Metanephros (tissue), 2 donors: ENCODE results near the gene RNF151. TPM values are rescaled to one million over a fixed set of nuclear protein-coding genes. Genes with fewer than 3 reads are reported as not detected.

Experiments
- small RNA-seq: library from RNA; depleted of rRNA; stranded (forward); fragments of <200 nt; gene quantifications from one replicate; pipeline ENCODE3, GENCODE V24; 2014; ENCODE audit warnings: low replicate concordance
- total RNA-seq: library from RNA; depleted of rRNA; stranded (reverse); fragments of >200 nt; gene quantifications from one replicate; pipeline ENCODE4 v1.2.3, GENCODE V29; 2014

Gene RNF151
- not detected for total RNA-seq

DNA sequence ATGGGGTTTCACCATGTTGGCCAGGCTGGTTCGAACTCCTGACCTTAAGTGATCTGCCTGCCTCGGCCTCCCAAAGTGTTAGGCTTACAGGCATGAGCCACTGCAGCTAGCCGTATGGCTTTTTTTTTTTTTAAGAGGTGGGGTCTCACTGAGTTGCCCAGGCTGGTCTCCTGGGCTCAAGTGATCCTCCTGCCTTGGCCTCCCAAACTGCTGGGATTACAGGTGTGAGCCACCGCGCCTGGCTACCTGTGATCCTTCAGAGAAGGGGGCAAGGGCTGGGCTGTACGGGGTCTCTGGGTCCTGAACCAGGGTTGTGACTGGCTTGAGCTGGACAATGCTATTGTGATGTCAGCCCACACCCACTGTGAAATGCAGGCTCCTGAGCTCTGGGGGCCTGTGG, at the start of gene RNF151:
TSS of gene RNF151 (plus strand) at position 397 of the 400 bp plus-strand sequence. CDS start 26 bp downstream, outside the sequence.

GRCh38 chr16:1918351-1919326, 48.0 kb upstream of the RNF151 start, which contains the start of gene HS3ST6:
HS3ST6 (minus strand) TSS chr16:1918415; CDS start chr16:1918323, 92 bp downstream.

DNA sequence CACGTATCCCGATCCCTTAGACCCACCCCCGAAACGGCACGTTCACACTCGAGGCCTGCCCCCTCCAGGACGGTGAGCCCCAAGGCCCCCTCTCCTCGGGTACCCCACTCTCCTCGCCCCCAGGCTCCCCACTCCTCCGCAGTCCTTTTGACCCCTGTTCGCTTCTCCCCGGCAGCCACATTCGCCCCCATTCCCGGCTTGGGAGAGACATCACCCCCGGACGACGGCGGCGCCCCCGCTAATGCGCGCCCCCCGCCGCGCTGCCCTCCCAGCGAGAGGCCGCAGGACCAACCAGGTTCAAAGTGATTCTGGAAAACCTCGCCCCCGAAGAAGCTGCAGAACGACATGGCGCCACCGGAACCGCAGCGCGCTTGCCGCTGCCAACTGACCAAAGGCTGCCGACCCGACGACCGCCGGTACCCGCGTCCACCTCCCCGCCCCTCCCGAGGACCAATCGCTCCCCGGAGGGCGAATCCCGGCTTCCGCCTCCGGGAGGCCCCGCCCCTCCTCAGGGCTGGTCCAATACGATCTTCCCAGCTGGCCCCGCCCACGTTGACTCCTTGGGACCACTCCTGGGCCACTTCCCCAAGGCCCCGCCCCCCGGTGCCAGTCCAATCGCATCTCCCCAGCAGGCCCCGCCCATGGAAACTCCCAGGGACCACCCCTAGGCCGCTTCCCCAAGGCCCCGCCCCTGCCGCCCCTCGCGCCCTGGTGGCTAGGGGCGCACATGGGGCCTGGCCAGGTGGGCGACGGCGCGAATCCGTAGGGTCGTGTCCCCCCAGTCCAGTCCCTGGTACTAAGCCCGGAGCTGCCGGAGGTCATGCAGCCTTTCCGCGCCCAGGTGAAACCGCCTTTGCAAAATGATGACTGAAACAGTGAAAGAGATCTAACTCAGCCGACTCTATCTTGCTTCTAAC, 23.6 kb upstream of the RNF151 start, which contains the start of gene MSRB1:
TSS of gene MSRB1 (minus strand) at position 390 of the 917 bp plus-strand sequence. CDS start at position 347, 43 bp downstream.

GRCh38 chr16:1959269-1960039, 7.2 kb upstream of the RNF151 start, which contains the start of gene NDUFB10:
NDUFB10 (plus strand) TSS chr16:1959538; CDS start chr16:1959625, 87 bp downstream.

DNA sequence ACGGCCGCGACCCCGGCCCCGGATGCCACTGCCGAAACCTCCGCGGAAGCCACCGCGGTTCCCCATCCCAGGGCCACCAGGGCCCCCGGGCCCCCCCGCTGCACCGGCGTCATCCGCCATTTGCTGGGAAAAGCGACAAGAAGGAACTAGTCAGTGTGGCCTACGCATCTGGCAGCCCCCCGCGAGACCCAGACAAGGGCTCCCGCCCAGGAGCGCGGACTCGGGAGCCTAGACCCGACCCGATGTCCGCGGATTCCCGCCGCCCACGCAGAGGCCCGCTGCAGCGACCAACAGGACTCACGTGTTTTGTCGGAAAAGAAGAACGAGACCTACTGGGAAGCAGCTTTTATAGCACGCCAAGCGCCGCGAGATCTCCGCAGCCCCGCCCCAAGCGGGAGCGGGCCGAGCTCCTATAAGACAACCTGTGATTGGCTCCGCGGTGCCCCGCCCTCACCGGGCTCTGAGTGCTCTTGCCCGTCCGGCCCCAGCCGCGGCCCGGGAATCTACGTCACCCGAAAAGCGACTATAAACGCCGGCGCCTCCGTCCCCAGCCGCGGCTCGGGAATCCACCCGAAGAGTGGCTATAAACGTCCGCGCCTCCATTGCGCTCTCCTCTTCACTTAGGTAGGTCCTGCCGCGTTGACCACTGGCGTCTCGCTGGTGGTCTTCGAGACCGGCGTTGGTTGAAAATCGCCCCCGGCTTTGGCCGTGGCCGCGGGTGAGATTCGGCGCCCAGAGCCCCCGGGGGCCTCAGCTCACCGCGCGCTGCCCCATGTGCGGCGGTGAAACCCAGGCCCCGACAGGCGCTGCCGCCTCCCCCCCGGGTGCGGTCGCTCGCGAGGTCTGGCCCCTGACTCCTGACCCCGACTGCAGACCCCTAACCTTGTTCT, 1.9 kb upstream of the RNF151 start, which contains the start of gene RPS2:
TSS of gene RPS2 (minus strand) at position 321 of the 890 bp plus-strand sequence. CDS start at position 120, 201 bp downstream.

GRCh38 chr16:1971796-1972489, 5.3 kb downstream of the RNF151 start, which contains the start of gene TBL3:
TBL3 (plus strand) TSS chr16:1972053; CDS start chr16:1972165, 112 bp downstream.

GRCh38 chr16:1981398-1981836, 14.8 kb downstream of the RNF151 start, which contains the start of gene NOXO1:
NOXO1 (minus strand) TSS chr16:1981469; CDS start chr16:1981179, 290 bp downstream.

GRCh38 chr16:1983544-1984346, 17.1 kb downstream of the RNF151 start, which contains the start of gene GFER:
GFER (plus strand) TSS chr16:1984193; CDS start chr16:1984219, 26 bp downstream.

GRCh38 chr16:1989209-1990100, 22.8 kb downstream of the RNF151 start, which contains the start of gene SYNGR3:
SYNGR3 (plus strand) TSS chr16:1989970; CDS start chr16:1990103, 133 bp downstream.

DNA sequence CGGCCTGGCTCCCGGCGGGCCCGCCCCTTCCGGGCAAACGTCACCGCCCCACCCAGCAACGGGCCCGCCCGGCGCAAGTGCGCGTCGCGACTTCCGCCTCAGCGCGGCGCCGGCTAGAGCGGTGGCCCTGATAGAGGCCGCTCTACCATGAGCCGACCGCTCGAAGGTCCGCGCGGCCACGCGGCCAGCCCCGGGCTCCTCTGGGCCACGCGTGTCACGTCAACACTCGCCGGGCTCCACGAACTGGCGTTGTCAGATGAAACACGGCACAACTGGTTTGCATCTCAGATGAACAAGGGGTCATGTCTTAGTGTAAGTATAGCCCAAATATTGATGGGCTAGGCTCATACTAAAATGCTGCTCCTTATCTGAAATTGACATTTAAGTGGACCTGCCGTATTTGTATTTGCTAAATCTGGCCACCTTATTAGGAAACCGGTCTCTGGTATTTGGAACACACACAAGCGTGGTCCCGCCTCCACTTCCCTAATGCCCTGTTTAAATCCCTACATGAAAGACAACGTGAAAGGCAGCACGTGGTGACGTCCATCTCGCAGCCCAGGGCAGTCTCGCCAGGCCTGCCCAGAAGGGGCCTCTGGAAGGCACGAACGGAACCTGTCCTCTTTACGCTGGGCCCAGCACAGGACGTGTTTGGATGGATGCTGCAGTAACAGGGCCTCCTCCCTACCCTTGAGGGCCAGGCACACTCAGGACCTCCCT, 43.3 kb downstream of the RNF151 start, which contains the start of gene ZNF598:
TSS of gene ZNF598 (minus strand) at position 31 of the 720 bp plus-strand sequence.

Small RNAs within 50 kb of the gene (small RNA-seq; reads per million reads assigned to genes)
- gene AC005363.2 (not detected), gene RN7SL219P (not detected), gene SNORA10 (not detected), gene SNORA64 (not detected)

Other genes with a start within 250 kb of the RNF151 start
- 43.1 TPM for gene NME3, start 195.3 kb upstream of the RNF151 start, total RNA-seq
- 20.1 TPM for gene EME2, start 194.0 kb upstream of the RNF151 start, total RNA-seq
- 63.4 TPM for gene MRPS34, start 193.7 kb upstream of the RNF151 start, total RNA-seq
- 78.3 TPM for gene SPSB3, start 184.3 kb upstream of the RNF151 start, total RNA-seq
- gene NUBP2, start 183.9 kb upstream of the RNF151 start, total RNA-seq: 70.1 TPM
- gene IGFALS, start 173.2 kb upstream of the RNF151 start, total RNA-seq: 7.0 TPM
- gene HAGH, start 140.0 kb upstream of the RNF151 start, total RNA-seq: 73.6 TPM
- 98.6 TPM for gene FAHD1, start 139.7 kb upstream of the RNF151 start, total RNA-seq
- 0.29 TPM for gene MEIOB, start 94.7 kb upstream of the RNF151 start, total RNA-seq
- gene HS3ST6, start 48.4 kb upstream of the RNF151 start, total RNA-seq: 1.2 TPM
- gene MSRB1, start 23.7 kb upstream of the RNF151 start, total RNA-seq: 22.4 TPM
- 33.3 TPM for gene RPL3L, start 12.2 kb upstream of the RNF151 start, total RNA-seq
- 130 TPM for gene NDUFB10, start 7.3 kb upstream of the RNF151 start, total RNA-seq
- gene RPS2, start 2.0 kb upstream of the RNF151 start, total RNA-seq: 2,517 TPM
- 32.2 TPM for gene TBL3, start 5.2 kb downstream of the RNF151 start, total RNA-seq
- gene NOXO1, start 14.6 kb downstream of the RNF151 start, total RNA-seq: 0.47 TPM
- gene GFER, start 17.3 kb downstream of the RNF151 start, total RNA-seq: 24.6 TPM
- 3.2 TPM for gene SYNGR3, start 23.1 kb downstream of the RNF151 start, total RNA-seq
- 20.9 TPM for gene ZNF598, start 43.0 kb downstream of the RNF151 start, total RNA-seq
- 7.0 TPM for gene NPW, start 52.9 kb downstream of the RNF151 start, total RNA-seq
- gene NHERF2, start 60.0 kb downstream of the RNF151 start, total RNA-seq: 109 TPM
- gene NTHL1, start 81.0 kb downstream of the RNF151 start, total RNA-seq: 24.0 TPM
- 139 TPM for gene TSC2, start 81.1 kb downstream of the RNF151 start, total RNA-seq
- 162 TPM for gene PKD1, start 169.0 kb downstream of the RNF151 start, total RNA-seq
- gene RAB26, start 181.8 kb downstream of the RNF151 start, total RNA-seq: 0.58 TPM
- 40.6 TPM for gene TRAF7, start 188.9 kb downstream of the RNF151 start, total RNA-seq
- 1.6 TPM for gene CASKIN1, start 229.7 kb downstream of the RNF151 start, total RNA-seq
- 31.9 TPM for gene MLST8, start 238.6 kb downstream of the RNF151 start, total RNA-seq
- 5.4 TPM for gene BRICD5, start 244.0 kb downstream of the RNF151 start, total RNA-seq
- gene PGP, start 248.0 kb downstream of the RNF151 start, total RNA-seq: 14.0 TPM